ENCODE results near the gene P2RY6. TPM values are rescaled to one million over a fixed set of nuclear protein-coding genes. Genes with fewer than 3 reads are reported as not detected.
A peak's percentile ranks its signal among the peaks of the same experiment; 100 is the strongest.

Gene P2RY6
- total RNA-seq, 4 donors from 2014 or later = 0.76 to 1.0 TPM; not detected in 2

- Histone ChIP-seq H3K4me3 (no peak overlapping the region), H3K36me3 (no peaks in the 10 kb centered on the region), H3K27ac (no peak overlapping the region), H3K27me3 (no peaks in the 10 kb centered on the region), H3K4me1 (no peaks in the 10 kb centered on the region), H3K9me3 (no peaks in the 10 kb centered on the region)
- peak in 1 of 2 donors; percentile 13 for DNase-seq
- TF ChIP-seq POLR2A (IDR thresholded peaks at IDR 0.05) (no peak), CTCF (IDR thresholded peaks at IDR 0.05) (no peak)
- intact Hi-C loops (cut with DNase I; ENCODE audit: low total_unique reads) = no loop called here
Observed at GRCh38 chr11:73257342-73258103, 14.6 kb upstream of the P2RY6 start.

GRCh38 chr11:73258104-73259035, 13.8 kb upstream of the P2RY6 start:
- no peak for TF ChIP-seq POLR2A (IDR thresholded peaks at IDR 0.05)
- DNase-seq = peak in 1 of 2 donors; percentile 5
- no peaks in the 10 kb centered on the region for H3K36me3 ChIP-seq
- H3K4me1 ChIP-seq = no peaks in the 10 kb centered on the region
- intact Hi-C loops (cut with DNase I; ENCODE audit: low total_unique reads) = no loop called here
- no peaks in the 10 kb centered on the region for H3K9me3 ChIP-seq
- no peak overlapping the region for H3K27ac ChIP-seq
- no peak overlapping the region for H3K4me3 ChIP-seq
- no peaks in the 10 kb centered on the region for H3K27me3 ChIP-seq

- intact Hi-C loops (cut with DNase I; ENCODE audit: low total_unique reads) = no loop called here
- Histone ChIP-seq H3K4me1 (peaks cover 0 to 6% of the 10 kb centered on the region in 2 donors), H3K27me3 (peaks cover 0 to 9% of the 10 kb centered on the region in 2 donors), H3K36me3 (no peaks in the 10 kb centered on the region), H3K4me3 (no peak overlapping the region), H3K9me3 (no peaks in the 10 kb centered on the region), H3K27ac (no peak overlapping the region)
- TF ChIP-seq CTCF (IDR thresholded peaks at IDR 0.05) (no peak), POLR2A (IDR thresholded peaks at IDR 0.05) (no peak)
- peak in 1 of 2 donors; percentile 8 for DNase-seq
Observed at GRCh38 chr11:73259406-73260126, 12.6 kb upstream of the P2RY6 start.

GRCh38 chr11:73260127-73260457, 12.0 kb upstream of the P2RY6 start:
- TF ChIP-seq POLR2A (IDR thresholded peaks at IDR 0.05) = no peak
- no peak for TF ChIP-seq CTCF (IDR thresholded peaks at IDR 0.05)
- no peak for DNase-seq
- H3K36me3 ChIP-seq = no peaks in the 10 kb centered on the region
- peaks cover 0 to 6% of the 10 kb centered on the region in 2 donors for H3K4me1 ChIP-seq
- no peak overlapping the region for H3K27ac ChIP-seq
- H3K4me3 ChIP-seq = no peak overlapping the region
- intact Hi-C loops (cut with DNase I; ENCODE audit: low total_unique reads) = no loop called here
- no peaks in the 10 kb centered on the region for H3K9me3 ChIP-seq
- peaks cover 0 to 10% of the 10 kb centered on the region in 2 donors for H3K27me3 ChIP-seq

- Histone ChIP-seq H3K27ac (no peak overlapping the region), H3K4me3 (no peak overlapping the region), H3K27me3 (peaks cover 0 to 10% of the 10 kb centered on the region in 2 donors), H3K9me3 (no peaks in the 10 kb centered on the region), H3K4me1 (peaks cover 0 to 6% of the 10 kb centered on the region in 2 donors), H3K36me3 (no peaks in the 10 kb centered on the region)
- TF ChIP-seq POLR2A (IDR thresholded peaks at IDR 0.05) = no peak
- TF ChIP-seq CTCF (IDR thresholded peaks at IDR 0.05) = no peak
- intact Hi-C loops (cut with DNase I; ENCODE audit: low total_unique reads) = no loop called here
- no peak for DNase-seq
Observed at GRCh38 chr11:73262851-73263495, 9.2 kb upstream of the P2RY6 start.
